GM10248 (cell line): ENCODE measurements around the gene HES1.

Source experiments
- CTCF ChIA-PET: fragments of 300-600 bp; sonication (Branson Sonifier 250); formaldehyde crosslinking; extraction: SDS; loops from one replicate; lab custom pipeline; 2021; ENCODE audit warnings: antibody characterized with exemption; lab: Yijun Ruan, JAX
- POLR2A ChIA-PET: fragments of 350-650 bp; sonication (Branson Sonifier 250); formaldehyde crosslinking; extraction: SDS; loops from one replicate; lab custom pipeline; 2020; ENCODE audit warnings: antibody characterized with exemption; lab: Yijun Ruan, JAX
- DNase-seq: peaks from one replicate; pipeline ENCODE4 v3.0.0; 2012; ENCODE audit errors: extremely low spot score
- CTCF ChIP-seq: IDR thresholded peaks from 2 replicates; pipeline ENCODE4 v1.5.1; 2012; ENCODE audit warnings: mild to moderate bottlenecking, low read depth; ENCODE audit errors: extremely low read depth, missing control alignments, control extremely low read depth

The HES1 gene

GRCh38 chr3:194156095-194156494, 20.1 kb downstream of the HES1 start:
- no peak for DNase-seq
- ChIA-PET CTCF (no interaction called here), POLR2A (no interaction called here)
- TF ChIP-seq CTCF, result no peak

GRCh38 chr3:194158942-194159439, 23.0 kb downstream of the HES1 start:
- no peak for TF ChIP-seq CTCF
- POLR2A ChIA-PET, result no interaction called here
- CTCF ChIA-PET, result interaction anchor here (1.3 kb wide), 1 partner anchor 157 kb away, joined by 3 read pairs; no protein-coding TSS in a partner anchor
- no peak for DNase-seq

GRCh38 chr3:194160158-194160557, 24.2 kb downstream of the HES1 start:
- TF ChIP-seq CTCF, result no peak

GRCh38 chr3:194161131-194162045, 25.4 kb downstream of the HES1 start:
- TF ChIP-seq CTCF, result no peak
- no peak for DNase-seq
- POLR2A ChIA-PET, result no interaction called here
- CTCF ChIA-PET, result interaction anchor here (1.1 to 1.9 kb wide), 2 partner anchors 19 to 45 kb away, joined by 3 to 4 read pairs; no protein-coding TSS in a partner anchor

More at GRCh38 chr3:194160158-194160557, 24.2 kb downstream of the HES1 start:
- POLR2A ChIA-PET, result no interaction called here
- DNase-seq, result no peak
- CTCF ChIA-PET, result interaction anchor here (1.3 kb wide), 1 partner anchor 156 kb away, joined by 3 read pairs; no protein-coding TSS in a partner anchor

- POLR2A ChIA-PET, result no interaction called here
- TF ChIP-seq CTCF, result no peak
- CTCF ChIA-PET, result interaction anchor here (1.9 kb wide), 1 partner anchor 44 kb away, joined by 4 read pairs; no protein-coding TSS in a partner anchor
- DNase-seq, result no peak
Observed at GRCh38 chr3:194162070-194162678, 26.2 kb downstream of the HES1 start.

GRCh38 chr3:194162817-194163584, 27.1 kb downstream of the HES1 start:
- ChIA-PET POLR2A (no interaction called here), CTCF (no interaction called here)
- DNase-seq, result no peak
- no peak for TF ChIP-seq CTCF
